Cardiac fibroblast (primary cell): ENCODE results near the gene KIDINS220.
A peak's percentile ranks its signal among the peaks of the same experiment; 100 is the strongest.

Source experiments
- DNase-seq, 2 donors: peaks; one replicate each; pipeline versions ENCODE4 v3.0.0 to v3.0.0-alpha.2; 2010; ENCODE audit warnings: low read depth in 2 of 2
- H3K4me3 ChIP-seq, 2 donors: replicated peaks in 1 of 2; 1 replicate in 1 of 2; 2 replicates in 1 of 2; pipeline ENCODE4 v1.5.1; 2011; ENCODE audit warnings: low read depth in 2 of 2, low read length in 2 of 2, mild to moderate bottlenecking in 2 of 2, moderate library complexity in 1 of 2
- TF ChIP-seq, protein P1 (sequence below): IDR thresholded peaks from one replicate; pipeline ENCODE4 v1.5.1; 2011; ENCODE audit warnings: low read depth, mild to moderate bottlenecking, low read length, inconsistent platforms

The KIDINS220 gene

DNA sequence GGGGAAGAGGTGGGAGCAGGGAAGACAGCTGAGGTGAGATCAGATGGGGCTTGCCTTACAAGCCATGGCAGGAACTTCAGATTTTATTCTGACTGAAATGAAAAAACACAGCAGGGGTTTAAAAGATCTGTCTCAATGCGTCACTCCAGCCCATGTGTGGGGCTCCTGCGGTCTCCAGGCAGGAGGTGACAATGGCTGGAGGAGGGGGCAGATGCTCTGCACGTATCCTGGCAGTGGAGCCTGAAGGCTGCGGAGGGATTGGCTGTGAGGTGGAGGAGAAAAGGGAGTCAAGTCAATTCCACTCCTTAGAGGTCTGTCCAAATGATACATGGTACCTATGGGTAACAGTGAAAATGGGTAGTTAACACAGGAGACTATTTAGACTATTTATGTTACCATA lies 40.5 kb upstream of the KIDINS220 start:
- no peak for DNase-seq
- TF ChIP-seq, protein P1, sequence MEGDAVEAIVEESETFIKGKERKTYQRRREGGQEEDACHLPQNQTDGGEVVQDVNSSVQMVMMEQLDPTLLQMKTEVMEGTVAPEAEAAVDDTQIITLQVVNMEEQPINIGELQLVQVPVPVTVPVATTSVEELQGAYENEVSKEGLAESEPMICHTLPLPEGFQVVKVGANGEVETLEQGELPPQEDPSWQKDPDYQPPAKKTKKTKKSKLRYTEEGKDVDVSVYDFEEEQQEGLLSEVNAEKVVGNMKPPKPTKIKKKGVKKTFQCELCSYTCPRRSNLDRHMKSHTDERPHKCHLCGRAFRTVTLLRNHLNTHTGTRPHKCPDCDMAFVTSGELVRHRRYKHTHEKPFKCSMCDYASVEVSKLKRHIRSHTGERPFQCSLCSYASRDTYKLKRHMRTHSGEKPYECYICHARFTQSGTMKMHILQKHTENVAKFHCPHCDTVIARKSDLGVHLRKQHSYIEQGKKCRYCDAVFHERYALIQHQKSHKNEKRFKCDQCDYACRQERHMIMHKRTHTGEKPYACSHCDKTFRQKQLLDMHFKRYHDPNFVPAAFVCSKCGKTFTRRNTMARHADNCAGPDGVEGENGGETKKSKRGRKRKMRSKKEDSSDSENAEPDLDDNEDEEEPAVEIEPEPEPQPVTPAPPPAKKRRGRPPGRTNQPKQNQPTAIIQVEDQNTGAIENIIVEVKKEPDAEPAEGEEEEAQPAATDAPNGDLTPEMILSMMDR, result no peak
- H3K4me3 ChIP-seq, result no peak overlapping the region

DNA sequence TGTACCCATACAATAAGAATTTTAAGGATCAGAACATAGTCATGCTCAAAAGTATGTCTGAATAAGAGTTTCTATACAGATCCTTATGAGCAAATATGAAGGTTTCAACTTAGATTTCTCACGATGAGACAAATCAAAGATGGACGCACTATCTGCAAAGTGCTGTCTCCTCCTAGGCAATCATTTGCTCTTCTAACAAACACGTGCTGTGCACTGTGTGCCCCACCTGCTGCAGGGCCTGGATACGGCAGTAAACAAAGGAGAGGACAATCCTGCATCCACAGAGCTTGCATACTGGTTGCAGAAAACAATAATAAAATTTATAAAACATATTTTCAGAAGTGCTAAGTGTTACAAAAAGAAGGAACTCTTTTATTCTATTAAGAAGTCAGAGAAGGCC lies 39.9 kb upstream of the KIDINS220 start:
- no peak for DNase-seq
- TF ChIP-seq, protein P1, result no peak
- no peak overlapping the region for H3K4me3 ChIP-seq

DNA sequence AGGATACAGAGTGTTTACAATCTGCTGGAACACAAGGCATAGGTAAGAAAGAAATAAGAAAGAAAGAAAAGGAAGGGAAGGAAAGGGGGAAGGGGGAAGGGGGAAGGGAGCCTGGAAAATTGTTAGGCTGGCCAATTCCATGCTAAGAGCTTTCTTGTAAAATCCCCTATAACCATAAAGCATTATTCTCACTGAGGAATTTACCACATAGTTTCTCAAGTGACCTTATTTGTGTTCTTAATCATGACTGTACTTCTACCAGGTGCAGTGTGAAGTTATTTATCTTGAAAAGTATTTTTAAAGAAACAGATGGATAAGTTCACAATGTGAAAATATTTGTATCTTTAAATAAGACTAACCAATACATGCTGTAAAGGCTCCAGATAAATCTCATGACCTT lies 39.2 kb upstream of the KIDINS220 start:
- TF ChIP-seq, protein P1, result no peak
- no peak overlapping the region for H3K4me3 ChIP-seq
- no peak for DNase-seq

DNA sequence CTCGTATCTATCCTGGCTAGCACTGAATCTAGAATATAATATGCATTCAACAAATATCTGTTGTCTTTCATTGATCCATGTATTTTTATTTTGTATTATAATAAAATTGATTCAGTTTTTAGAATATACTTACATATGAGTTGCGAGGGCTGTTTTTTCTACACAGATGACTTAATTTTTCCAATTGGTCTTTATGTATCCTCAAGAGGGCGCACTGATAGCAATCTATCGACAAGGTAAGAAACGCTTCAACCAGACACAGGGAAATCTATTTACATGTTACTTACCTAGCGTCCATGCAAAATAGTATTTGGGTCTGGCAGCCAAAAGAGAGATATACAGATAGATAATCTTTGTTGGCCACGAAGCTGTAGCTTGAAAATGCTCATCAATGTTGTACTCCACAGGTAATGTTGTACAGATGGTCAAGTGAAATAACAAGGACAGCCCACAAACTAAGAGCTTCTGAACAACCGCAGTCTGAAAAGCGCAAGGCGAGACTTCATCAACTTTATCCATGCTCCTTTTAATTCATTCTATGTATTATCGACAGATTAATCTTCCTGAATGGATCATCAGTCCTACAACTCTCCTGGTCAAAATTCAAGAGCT lies 35.5 kb upstream of the KIDINS220 start:
- no peak overlapping the region for H3K4me3 ChIP-seq
- DNase-seq, result peak; percentile 75 to 81
- TF ChIP-seq, protein P1, result peak; percentile 56

DNA sequence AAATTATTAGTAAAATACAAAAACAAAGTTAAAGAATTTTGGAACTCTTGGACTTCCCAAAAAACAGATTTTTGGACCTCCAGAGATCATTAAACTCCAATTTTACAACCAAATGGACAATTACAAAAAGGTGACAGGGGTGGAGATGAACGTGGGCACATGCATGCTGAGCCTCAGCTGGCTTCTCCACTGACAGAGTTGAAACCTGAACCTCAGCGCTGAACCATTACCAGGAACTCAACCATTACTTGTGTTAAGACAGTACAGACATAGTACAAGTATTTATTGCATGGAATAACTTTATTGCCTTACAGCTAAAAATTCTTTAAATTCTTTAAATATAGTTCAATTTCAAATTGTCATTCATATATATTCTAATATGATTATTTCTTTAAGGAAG lies 33.0 kb upstream of the KIDINS220 start:
- TF ChIP-seq, protein P1, result no peak
- no peak for DNase-seq
- no peak overlapping the region for H3K4me3 ChIP-seq

DNA sequence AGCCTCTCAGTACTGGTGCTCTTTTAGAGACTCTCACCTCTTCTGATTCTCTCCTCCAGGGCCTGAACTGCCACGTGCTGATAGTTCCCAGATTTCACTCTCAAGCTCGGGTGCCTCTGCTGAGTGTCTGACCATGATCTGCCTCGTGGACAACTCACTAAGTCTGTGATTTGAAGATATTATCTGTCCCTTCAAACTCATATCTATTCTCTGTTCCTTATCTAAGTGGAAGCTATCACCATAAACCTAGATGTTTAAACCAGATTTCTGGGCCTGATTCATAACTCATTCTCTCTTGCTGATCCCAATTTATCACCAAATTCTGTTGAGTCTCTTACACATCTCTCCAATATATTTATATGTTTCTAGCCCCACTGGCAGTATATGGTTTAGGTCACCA lies 29.9 kb upstream of the KIDINS220 start:
- TF ChIP-seq, protein P1, result no peak
- DNase-seq, result no peak

More for the DNA sequence above, 29.9 kb upstream of the KIDINS220 start:
- no peak overlapping the region for H3K4me3 ChIP-seq
